PFSK-1 (cell line): ENCODE data around the gene PYURF.

Experiments used
- POLR2AphosphoS5 ChIP-seq: IDR thresholded peaks from 2 replicates; pipeline ENCODE4 v1.6.1; 2012; ENCODE audit warnings: low read depth, mild to moderate bottlenecking, control low read depth, low read length, moderate library complexity
- REST ChIP-seq, 2 experiments: IDR thresholded peaks; 2 replicates each; pipeline versions ENCODE4 v1.6.1 to v1.8.0; 2011 to 2012; ENCODE audit warnings: low read depth in 2 of 2, low read length in 2 of 2, control low read depth in 1 of 2, inconsistent platforms in 1 of 2, mild to moderate bottlenecking in 1 of 2, moderate library complexity in 1 of 2; ENCODE audit not compliant: insufficient read depth in 1 of 2
- SIN3A ChIP-seq: IDR thresholded peaks from 2 replicates; pipeline ENCODE4 v1.6.1; 2012; ENCODE audit warnings: mild to moderate bottlenecking, low read length, moderate library complexity, borderline replicate concordance; ENCODE audit not compliant: insufficient read depth
- TAF1 ChIP-seq: IDR thresholded peaks from 2 replicates; pipeline ENCODE4 v1.6.1; 2012; ENCODE audit warnings: low read length, control low read depth, borderline replicate concordance; ENCODE audit not compliant: insufficient read depth

- TF ChIP-seq TAF1 (no peak), REST (IDR thresholded peaks at IDR 0.05; ENCODE audit: insufficient read depth in 1 of 2, low read depth in 2 of 2, low read length in 2 of 2) (no peak), SIN3A (no peak), POLR2AphosphoS5 (no peak)
These were observed 44.0 kb upstream of the PYURF start for GRCh38 chr4:88567591-88567990.
